HG03280 (cell line): Measurements from ENCODE around the gene LRMDA.
"Not testable (repeated sequence)": the region's sequence is repeated elsewhere in the genome, so short reads cannot be mapped to it uniquely, and the experiment has no call there.

Experiments
- ATAC-seq: cut with Tn5 transposase; IDR thresholded peaks from one replicate; pipeline ENCODE4 v1.9.1; 2021; ENCODE audit warnings: mild to moderate bottlenecking, moderate library complexity; ENCODE audit not compliant: unreplicated experiment

The LRMDA gene

DNA sequence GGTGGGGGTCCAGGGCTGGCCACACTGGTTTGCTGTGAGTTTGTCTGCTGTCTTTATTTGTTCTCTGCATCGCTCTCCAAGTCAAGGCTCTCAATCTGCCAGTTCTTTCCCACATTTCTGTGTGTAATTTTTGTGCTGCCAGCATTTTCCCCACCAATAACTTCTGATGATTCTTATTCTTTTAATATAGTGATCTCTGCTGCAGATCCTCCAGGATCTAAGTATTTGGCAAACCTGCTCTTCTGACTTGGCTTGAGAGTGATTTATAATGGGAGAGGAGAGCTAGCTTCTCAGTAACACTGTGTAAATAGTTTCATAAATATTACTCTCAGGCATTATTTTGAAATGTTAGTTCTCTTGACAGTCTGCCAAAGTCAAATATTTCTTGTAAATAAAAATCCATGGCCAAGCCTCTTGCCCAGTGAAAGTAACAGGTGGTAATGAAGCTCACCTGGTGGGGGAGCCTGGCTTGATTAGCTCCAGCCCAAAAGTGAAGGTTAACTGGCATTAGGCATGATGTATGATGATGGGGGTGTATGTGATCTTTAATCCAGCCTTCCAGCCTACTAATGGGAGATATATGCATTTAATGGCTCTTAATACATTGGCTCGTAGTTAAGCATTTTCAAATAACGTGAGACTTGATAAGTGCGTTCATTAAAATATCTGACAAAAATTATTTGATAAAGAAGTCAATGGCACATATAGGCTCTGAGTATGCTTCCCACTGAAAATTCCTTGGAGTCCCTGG is 1150.3 kb downstream of the LRMDA start:
- ATAC-seq = no peak

DNA sequence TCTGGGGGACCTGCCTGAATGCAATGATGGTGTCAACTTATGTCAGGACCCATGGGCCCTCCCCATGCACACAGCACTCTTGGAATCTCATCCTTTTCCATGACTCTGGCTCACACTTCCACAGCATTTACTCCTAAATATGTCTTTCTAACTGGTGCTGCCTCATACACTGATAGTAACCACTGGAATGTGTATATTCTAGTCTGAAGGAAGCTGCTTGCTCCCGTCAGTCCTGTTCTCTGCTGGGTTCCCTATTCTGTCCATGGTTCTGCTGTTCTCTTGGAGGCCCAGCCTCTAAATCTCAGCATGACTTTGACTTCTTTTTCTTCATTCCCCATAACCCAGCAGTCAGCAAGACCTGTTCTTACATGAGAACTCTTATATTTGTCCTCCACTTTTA is 1151.1 kb downstream of the LRMDA start:
- no peak for ATAC-seq

DNA sequence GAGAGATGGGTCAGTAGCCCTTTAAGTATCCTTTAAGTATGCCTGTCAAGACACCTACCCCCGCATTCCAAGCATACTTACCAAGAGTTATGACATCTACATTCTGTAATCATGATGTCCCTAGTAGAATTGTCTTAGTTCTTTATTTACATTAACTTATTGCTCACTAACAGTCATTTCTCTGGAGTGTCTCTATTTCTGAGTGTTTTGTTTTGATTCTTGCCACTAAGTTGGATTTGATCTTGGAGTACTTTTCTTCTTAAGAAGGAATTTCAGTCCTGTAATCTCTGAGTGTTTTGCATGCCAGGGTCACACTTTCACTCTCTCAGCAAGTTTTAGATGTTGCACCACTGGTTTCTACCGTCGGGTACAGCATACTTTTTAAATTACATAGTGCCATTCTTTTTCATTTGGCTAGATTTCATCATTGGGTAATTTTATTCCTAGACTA is 1152.3 kb downstream of the LRMDA start:
- no peak for ATAC-seq

DNA sequence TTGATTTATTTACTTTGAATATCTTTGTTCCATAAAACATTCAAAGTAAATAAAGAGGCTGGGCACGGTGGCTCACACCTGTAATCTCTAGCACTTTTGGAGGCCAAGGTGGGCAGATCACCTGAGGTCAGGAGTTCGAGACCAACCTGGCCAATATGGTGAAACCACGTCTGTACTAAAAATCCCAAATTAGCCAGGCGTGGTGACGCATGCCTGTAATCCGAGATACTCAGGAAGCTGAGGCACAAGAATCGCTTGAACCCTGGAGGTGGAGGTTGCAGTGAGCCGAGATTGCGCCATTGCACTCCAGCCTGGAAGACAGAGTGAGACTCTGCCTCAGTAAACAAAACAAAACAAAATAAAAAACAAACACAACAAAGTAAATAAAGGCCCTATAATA is 1153.0 kb downstream of the LRMDA start:
- not testable (repeated sequence) for ATAC-seq
